ENCODE measurements around the gene WFIKKN1. TPM values are rescaled to one million over a fixed set of nuclear protein-coding genes. Genes with fewer than 3 reads are reported as not detected.

WFIKKN1 gene
- total and polyA plus RNA-seq, 12 donors = 0.11 to 0.95 (median 0.32) TPM

GRCh38 chr16:627454-628239, 3.1 kb upstream of the WFIKKN1 start:
- DNase-seq (no peak), ATAC-seq (no peak)
- intact Hi-C loops (cut with DNase I) = no loop called here
- 81 to 86% methylated on average over 50 of the region's 50 CpGs for WGBS, 2 donors
- Histone ChIP-seq H3K27ac (no peak overlapping the region), H3K36me3 (peaks cover 0 to 42% (median 9%) of the 10 kb centered on the region in 9 donors), H3K4me3 (no peak overlapping the region), H3K9me3 (no peaks in the 10 kb centered on the region), H3K27me3 (no peaks in the 10 kb centered on the region), H3K4me1 (peaks cover 14 to 28% (median 21%) of the 10 kb centered on the region in 9 donors)
- TF ChIP-seq CTCF (IDR thresholded peaks at IDR 0.05) = no peak

- Histone ChIP-seq H3K27me3 (no peaks in the 10 kb centered on the region), H3K9me3 (no peaks in the 10 kb centered on the region), H3K4me1 (peaks cover 14 to 28% (median 21%) of the 10 kb centered on the region in 9 donors), H3K27ac (no peak overlapping the region), H3K4me3 (no peak overlapping the region), H3K36me3 (peaks cover 0 to 50% (median 9%) of the 10 kb centered on the region in 9 donors)
- no peak for ATAC-seq
- WGBS, 2 donors = 92 to 94% methylated on average over 33 of the region's 33 CpGs
- intact Hi-C loops (cut with DNase I) = no loop called here
- TF ChIP-seq CTCF (IDR thresholded peaks at IDR 0.05) = no peak
- DNase-seq = no peak
These were observed 2.3 kb upstream of the WFIKKN1 start for GRCh38 chr16:628321-629061.

GRCh38 chr16:629185-629832, 1.5 kb upstream of the WFIKKN1 start:
- peak in 7 of 8 donors; percentile 1 to 27 (median 9) for ATAC-seq
- intact Hi-C loops (cut with DNase I) = no loop called here
- no peak for DNase-seq

More at GRCh38 chr16:629185-629832, 1.5 kb upstream of the WFIKKN1 start:
- Histone ChIP-seq H3K36me3 (peaks cover 0 to 58% (median 9%) of the 10 kb centered on the region in 9 donors), H3K27me3 (no peaks in the 10 kb centered on the region), H3K9me3 (no peaks in the 10 kb centered on the region), H3K27ac (peak overlapping the region in 4 of 10 donors; percentile 4 to 49 (median 26)), H3K4me3 (no peak overlapping the region), H3K4me1 (peaks cover 14 to 28% (median 21%) of the 10 kb centered on the region in 9 donors)
- WGBS, 2 donors = 63 to 76% methylated on average over 29 of the region's 29 CpGs
- no peak for TF ChIP-seq CTCF (IDR thresholded peaks at IDR 0.05)
